Mesenchymal stem cell (in vitro differentiated cells and primary cell): ENCODE measurements around the gene UNC13D.

Experiments used
- DNase-seq: peaks from one replicate; pipeline ENCODE4 v3.0.0-alpha.2; 2013
- H2AFZ ChIP-seq: one replicate; pipeline ENCODE4 v1.6.1; 2013; ENCODE audit warnings: low read depth, mild to moderate bottlenecking, control low read depth, inconsistent platforms, low read length, moderate library complexity
- H2AK5ac ChIP-seq: 2 replicates; pipeline ENCODE4 v1.6.1; 2013; ENCODE audit warnings: low read length, moderate library complexity, mild to moderate bottlenecking, inconsistent platforms; ENCODE audit not compliant: severe bottlenecking
- H2BK120ac ChIP-seq: one replicate; pipeline ENCODE4 v1.6.1; 2013; ENCODE audit warnings: low read depth, mild to moderate bottlenecking, inconsistent platforms, low read length, moderate library complexity
- H2BK12ac ChIP-seq, 2 experiments: one replicate each; pipeline ENCODE4 v1.6.1; 2013; ENCODE audit warnings: inconsistent platforms in 2 of 2, low read length in 2 of 2, mild to moderate bottlenecking in 2 of 2, moderate library complexity in 2 of 2, control low read depth in 1 of 2
- H2BK15ac ChIP-seq: one replicate; pipeline ENCODE4 v1.6.1; 2013; ENCODE audit warnings: mild to moderate bottlenecking, low read depth, inconsistent platforms; ENCODE audit not compliant: poor library complexity, severe bottlenecking
- H2BK5ac ChIP-seq: 2 replicates; pipeline ENCODE4 v1.6.1; 2013; ENCODE audit warnings: low read depth, mild to moderate bottlenecking, low read length, control low read depth, inconsistent platforms; ENCODE audit not compliant: poor library complexity, severe bottlenecking
- H3K14ac ChIP-seq, 2 experiments: one replicate each; pipeline ENCODE4 v1.6.1; 2013; ENCODE audit warnings: inconsistent platforms in 2 of 2, low read length in 2 of 2, control low read depth in 1 of 2, mild to moderate bottlenecking in 1 of 2, moderate library complexity in 1 of 2
- H3K18ac ChIP-seq, 2 experiments: one replicate each; pipeline ENCODE4 v1.6.1; 2013; ENCODE audit warnings: inconsistent platforms in 2 of 2, low read length in 2 of 2, control low read depth in 1 of 2, low read depth in 1 of 2, mild to moderate bottlenecking in 1 of 2
- H3K23ac ChIP-seq, 2 experiments: one replicate each; pipeline ENCODE4 v1.6.1; 2013; ENCODE audit warnings: inconsistent platforms in 2 of 2, low read length in 2 of 2, mild to moderate bottlenecking in 2 of 2, moderate library complexity in 2 of 2, control low read depth in 1 of 2
- H3K27ac ChIP-seq: 2 replicates; pipeline ENCODE4 v1.5.1; 2013; ENCODE audit warnings: mild to moderate bottlenecking, moderate library complexity, low read length, control low read depth, inconsistent platforms; ENCODE audit not compliant: poor library complexity, severe bottlenecking
- H3K27me3 ChIP-seq, 2 experiments: 2 replicates each; pipeline versions ENCODE4 v1.6.1 to v1.7.0; 2013; ENCODE audit warnings: low read length in 2 of 2, mild to moderate bottlenecking in 2 of 2, moderate library complexity in 2 of 2, control low read depth in 1 of 2, inconsistent platforms in 1 of 2; ENCODE audit not compliant: control insufficient read depth in 1 of 2, insufficient read depth in 1 of 2
- H3K36me3 ChIP-seq, 2 experiments: 2 replicates each; pipeline versions ENCODE4 v1.6.1 to v1.7.0; 2013; ENCODE audit warnings: low read length in 2 of 2, control low read depth in 1 of 2, inconsistent platforms in 1 of 2, low read depth in 1 of 2, mild to moderate bottlenecking in 1 of 2; ENCODE audit not compliant: insufficient read depth in 2 of 2, control insufficient read depth in 1 of 2
- H3K4ac ChIP-seq, 2 experiments: one replicate each; pipeline ENCODE4 v1.6.1; 2013; ENCODE audit warnings: inconsistent platforms in 2 of 2, low read length in 2 of 2, mild to moderate bottlenecking in 2 of 2, moderate library complexity in 2 of 2, control low read depth in 1 of 2, low read depth in 1 of 2
- H3K4me1 ChIP-seq: 2 replicates; pipeline ENCODE4 v1.6.1; 2013; ENCODE audit warnings: low read depth, low read length, control low read depth; ENCODE audit not compliant: control insufficient read depth, insufficient read depth
- H3K4me2 ChIP-seq: 2 replicates; pipeline ENCODE4 v1.6.1; 2013; ENCODE audit warnings: low read length, mild to moderate bottlenecking, inconsistent platforms; ENCODE audit not compliant: poor library complexity, severe bottlenecking
- H3K4me3 ChIP-seq, 2 experiments: 2 replicates each; pipeline versions ENCODE4 v1.5.1 to v1.7.0; 2013; ENCODE audit warnings: low read length in 2 of 2, mild to moderate bottlenecking in 2 of 2, control low read depth in 1 of 2, low read depth in 1 of 2; ENCODE audit not compliant: insufficient read depth in 1 of 2
- H3K79me1 ChIP-seq: replicated peaks from 2 replicates; pipeline ENCODE4 v1.6.1; 2013; ENCODE audit warnings: mild to moderate bottlenecking, control low read depth, low read length, inconsistent platforms; ENCODE audit not compliant: poor library complexity, severe bottlenecking
- H3K9ac ChIP-seq: 2 replicates; pipeline ENCODE4 v1.7.0; 2013; ENCODE audit warnings: mild to moderate bottlenecking, low read length, moderate library complexity
- H3K9me3 ChIP-seq: 2 replicates; pipeline ENCODE4 v1.7.0; 2013; ENCODE audit warnings: mild to moderate bottlenecking, low read length; ENCODE audit not compliant: control insufficient read depth
- H4K8ac ChIP-seq: one replicate; pipeline ENCODE4 v1.6.1; 2013; ENCODE audit warnings: inconsistent platforms, mild to moderate bottlenecking, low read length, moderate library complexity
- H4K91ac ChIP-seq: one replicate; pipeline ENCODE4 v1.6.1; 2013; ENCODE audit warnings: mild to moderate bottlenecking, low read length, inconsistent platforms
- WGBS: methylation state at CpG from one replicate; pipeline ENCODE4 v1.1.7; 2013; ENCODE audit warnings: mixed read lengths; 5-methylcytosine and 5-hydroxymethylcytosine counted together

The UNC13D gene

GRCh38 chr17:75783069-75783783 is 61.0 kb downstream of the UNC13D start:
- Histone ChIP-seq H3K4ac (no peak overlapping the region), H3K14ac (no peak overlapping the region), H2BK15ac (no peak overlapping the region), H3K18ac (no peak overlapping the region), H4K91ac (no peak overlapping the region), H2AK5ac (no peak overlapping the region), H2BK120ac (no peak overlapping the region), H3K27me3 (no peaks in the 10 kb centered on the region), H3K36me3 (peaks cover 7 to 9% of the 10 kb centered on the region in 2 experiments), H3K4me3 (peak overlapping the region in 1 of 2 experiments; percentile 82), H2AFZ (no peak overlapping the region), H3K9me3 (no peaks in the 10 kb centered on the region), H3K9ac (peak overlapping the region; percentile 100), H3K23ac (no peak overlapping the region), H3K79me1 (peaks cover 4% of the 10 kb centered on the region), H3K4me1 (peaks cover 14% of the 10 kb centered on the region), H4K8ac (no peak overlapping the region), H2BK12ac (no peak overlapping the region), H2BK5ac (no peak overlapping the region), H3K27ac (peak overlapping the region; percentile 29), H3K4me2 (peak overlapping the region; percentile 10)
- peak; percentile 79 for DNase-seq
- no CpG with 5 or more reads among the region's 6 CpGs for WGBS

GRCh38 chr17:75779987-75780889 is 64.0 kb downstream of the UNC13D start:
- H3K4me3 ChIP-seq: no peak overlapping the region
- peaks cover 9% of the 10 kb centered on the region for H3K4me1 ChIP-seq
- H3K9ac ChIP-seq: peak overlapping the region; percentile 43
- H2BK12ac ChIP-seq: no peak overlapping the region
- H3K4ac ChIP-seq: no peak overlapping the region
- no peak for DNase-seq
- 0% methylated on average over 2 of the region's 5 CpGs for WGBS
- no peak overlapping the region for H3K14ac ChIP-seq
- no peak overlapping the region for H2BK5ac ChIP-seq
- no peaks in the 10 kb centered on the region for H3K27me3 ChIP-seq
- no peak overlapping the region for H4K91ac ChIP-seq
- H2AFZ ChIP-seq: no peak overlapping the region
- peak overlapping the region; percentile 24 for H3K4me2 ChIP-seq
- no peak overlapping the region for H3K18ac ChIP-seq
- H2BK120ac ChIP-seq: no peak overlapping the region
- no peaks in the 10 kb centered on the region for H3K9me3 ChIP-seq
- H3K79me1 ChIP-seq: peaks cover 4% of the 10 kb centered on the region
- peak overlapping the region; percentile 54 for H3K27ac ChIP-seq
- no peak overlapping the region for H3K23ac ChIP-seq
- H4K8ac ChIP-seq: no peak overlapping the region
- no peak overlapping the region for H2AK5ac ChIP-seq
- H3K36me3 ChIP-seq: peaks cover 12 to 34% of the 10 kb centered on the region in 2 experiments
- no peak overlapping the region for H2BK15ac ChIP-seq

DNA sequence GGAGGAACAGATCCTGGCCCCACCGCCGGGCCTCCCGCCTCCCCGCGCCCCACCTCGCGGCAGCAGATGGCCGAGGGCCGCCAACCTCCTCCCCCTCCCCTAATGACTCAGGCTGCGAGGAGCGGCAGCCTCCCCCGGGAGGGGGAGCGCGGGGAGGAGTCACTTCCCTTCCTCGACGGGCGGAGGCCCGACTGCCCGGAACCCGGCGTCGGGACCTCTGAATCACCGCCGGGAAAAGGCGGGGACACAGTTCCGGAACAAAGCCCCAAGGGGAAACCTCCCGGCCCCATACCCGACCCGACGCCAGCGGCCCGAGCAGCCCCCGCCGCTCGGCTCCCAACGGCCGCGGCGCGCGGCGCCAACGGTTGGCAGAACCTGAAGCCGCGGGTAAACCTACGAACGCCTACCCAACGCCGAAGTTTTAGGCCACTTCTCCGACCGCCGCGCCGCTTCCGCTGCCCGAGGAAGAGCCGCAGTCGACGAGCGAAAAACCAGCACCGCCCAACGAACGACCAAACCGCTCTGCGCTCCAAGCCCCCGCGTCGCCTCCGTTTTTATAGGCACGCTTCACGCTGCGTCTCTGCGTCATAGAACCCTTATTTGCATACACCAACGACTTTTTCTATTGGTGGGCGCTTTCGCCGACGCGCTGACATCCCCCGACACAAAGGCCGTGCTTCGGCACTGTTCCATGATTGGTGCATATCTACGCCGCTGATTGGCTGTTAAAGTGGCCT is 64.8 kb downstream of the UNC13D start:
- WGBS: under 1% methylated on average over 72 of the region's 84 CpGs

More for the DNA sequence above, 64.8 kb downstream of the UNC13D start:
- Histone ChIP-seq H4K91ac (peak overlapping the region; percentile 88), H3K14ac (peak overlapping the region in 1 of 2 experiments; percentile 97), H3K9me3 (no peaks in the 10 kb centered on the region), H2AFZ (no peak overlapping the region), H2BK15ac (peak overlapping the region; percentile 83), H2BK120ac (peak overlapping the region; percentile 88), H3K4me3 (peak overlapping the region; percentile 87 to 96), H3K18ac (peak overlapping the region; percentile 98 to 99), H3K4ac (peak overlapping the region; percentile 99), H2BK12ac (no peak overlapping the region), H3K27ac (peak overlapping the region; percentile 97), H3K36me3 (peaks cover 19 to 42% of the 10 kb centered on the region in 2 experiments), H3K27me3 (no peaks in the 10 kb centered on the region), H4K8ac (peak overlapping the region; percentile 88), H3K4me1 (peaks cover 10% of the 10 kb centered on the region), H2AK5ac (peak overlapping the region; percentile 83), H3K23ac (peak overlapping the region in 1 of 2 experiments; percentile 98), H2BK5ac (peak overlapping the region; percentile 99), H3K9ac (peak overlapping the region; percentile 97), H3K79me1 (peaks cover 4% of the 10 kb centered on the region), H3K4me2 (no peak overlapping the region)
- peak; percentile 100 for DNase-seq
